ENCODE results near the gene TREM2. TPM values are rescaled to one million over a fixed set of nuclear protein-coding genes. Genes with fewer than 3 reads are reported as not detected.

Gene TREM2
- total RNA-seq = 1 to 10 TPM in 1 of 3 donors, under 1 TPM in 2; 0.29 to 1.3 (median 0.67) TPM
- long read RNA-seq, donor 1 = 0 reads
- long read RNA-seq, donor 2 = 0 reads

GRCh38 chr6:41162687-41163418, at the start of gene TREM2:
TREM2 (minus strand) TSS chr6:41163116; CDS start chr6:41163082, 34 bp downstream.
- TF ChIP-seq CTCF (IDR thresholded peaks at IDR 0.05) = no peak
- DNase-seq (no peak), ATAC-seq (no peak)
- Histone ChIP-seq H3K4me3 (no peak within 1 kb of the TSS), H3K4me1 (ENCODE audit: low read depth) (no peaks in the 10 kb centered on the region), H3K9me3 (no peaks in the 10 kb centered on the region), H3K36me3 (ENCODE audit: low read depth) (no peaks in the 10 kb centered on the region)
- intact Hi-C loops (cut with DNase I, micrococcal nuclease) = no loop called here

- DNase-seq = no peak
- ATAC-seq = no peak
- intact Hi-C loops (cut with DNase I, micrococcal nuclease) = no loop called here
- Histone ChIP-seq H3K36me3 (ENCODE audit: low read depth) (no peaks in the 10 kb centered on the region), H3K4me3 (no peak overlapping the region), H3K9me3 (no peaks in the 10 kb centered on the region), H3K4me1 (ENCODE audit: low read depth) (no peaks in the 10 kb centered on the region)
- no peak for TF ChIP-seq CTCF (IDR thresholded peaks at IDR 0.05)
Measured at GRCh38 chr6:41209547-41210320, 46.8 kb upstream of the TREM2 start.

- DNase-seq (no peak), ATAC-seq (no peak)
- no peak for TF ChIP-seq CTCF (IDR thresholded peaks at IDR 0.05)
- intact Hi-C loops (cut with DNase I, micrococcal nuclease) = no loop called here
- Histone ChIP-seq H3K36me3 (ENCODE audit: low read depth) (no peaks in the 10 kb centered on the region), H3K4me1 (ENCODE audit: low read depth) (no peaks in the 10 kb centered on the region), H3K4me3 (no peak overlapping the region), H3K9me3 (no peaks in the 10 kb centered on the region)
Measured at GRCh38 chr6:41208439-41209106, 45.7 kb upstream of the TREM2 start.

GRCh38 chr6:41204156-41204555, 41.2 kb upstream of the TREM2 start:
- Histone ChIP-seq H3K36me3 (ENCODE audit: low read depth) (no peaks in the 10 kb centered on the region), H3K4me1 (ENCODE audit: low read depth) (peaks cover 4% of the 10 kb centered on the region), H3K9me3 (no peaks in the 10 kb centered on the region), H3K4me3 (no peak overlapping the region)
- ATAC-seq = no peak
- intact Hi-C loops (cut with DNase I, micrococcal nuclease) = no loop called here
- no peak for TF ChIP-seq CTCF (IDR thresholded peaks at IDR 0.05)
- no peak for DNase-seq

- no peak for DNase-seq
- peak; percentile 23 for ATAC-seq
- no peaks in the 10 kb centered on the region for H3K9me3 ChIP-seq
- no peaks in the 10 kb centered on the region for H3K36me3 ChIP-seq (ENCODE audit: low read depth)
- TF ChIP-seq CTCF (IDR thresholded peaks at IDR 0.05) = no peak
- peaks cover 4% of the 10 kb centered on the region for H3K4me1 ChIP-seq (ENCODE audit: low read depth)
- intact Hi-C loops (cut with DNase I, micrococcal nuclease) = no loop called here
- no peak overlapping the region for H3K4me3 ChIP-seq
Measured at GRCh38 chr6:41201764-41202173, 38.9 kb upstream of the TREM2 start.

Measured in mucosa of descending colon (tissue), 3 donors.